HepG2 (cell line): ENCODE measurements around the gene ULK4. TPM values are rescaled to one million over a fixed set of nuclear protein-coding genes. Genes with fewer than 3 reads are reported as not detected.
A peak's percentile ranks its signal among the peaks of the same experiment; 100 is the strongest.

Experiments
- ATAD3A ChIP-seq: sonication (generic); formaldehyde crosslinking; IDR thresholded peaks from 2 replicates; pipeline ENCODE4 v1.4.0; 2020; ENCODE audit warnings: missing genetic modification reagents
- ATM ChIP-seq: fragments of 450-650 bp; IDR thresholded peaks from 2 replicates; pipeline ENCODE4 v1.7.1; 2017; ENCODE audit warnings: mild to moderate bottlenecking, borderline replicate concordance
- GPN1 ChIP-seq: sonication (generic); formaldehyde crosslinking; IDR thresholded peaks from 2 replicates; pipeline ENCODE4 v1.5.1; 2020; ENCODE audit warnings: missing genetic modification reagents, borderline replicate concordance
- MAFG ChIP-seq: sonication (generic); formaldehyde crosslinking; IDR thresholded peaks from 2 replicates; pipeline ENCODE4 v1.5.1; 2020; ENCODE audit warnings: mild to moderate bottlenecking, missing genetic modification reagents
- MEIS1 ChIP-seq: sonication (generic); formaldehyde crosslinking; IDR thresholded peaks from 2 replicates; pipeline ENCODE4 v1.9.0; 2021; ENCODE audit warnings: mild to moderate bottlenecking, missing genetic modification reagents, moderate library complexity, borderline replicate concordance
- ONECUT2 ChIP-seq: sonication (generic); formaldehyde crosslinking; IDR thresholded peaks from 2 replicates; pipeline ENCODE4 v1.4.0; 2020; ENCODE audit warnings: missing genetic modification reagents
- PAWR ChIP-seq: sonication (generic); formaldehyde crosslinking; IDR thresholded peaks from 2 replicates; pipeline ENCODE4 v1.4.0; 2020; ENCODE audit warnings: missing genetic modification reagents, mild to moderate bottlenecking, borderline replicate concordance
- RFX5 ChIP-seq: IDR thresholded peaks from 2 replicates; pipeline ENCODE4 v1.6.1; 2011; ENCODE audit warnings: low read depth, low read length, improper control_type of control experiment
- SIN3B ChIP-seq: fragments of 150-350 bp; IDR thresholded peaks from 2 replicates; pipeline ENCODE4 v1.6.1; 2014; ENCODE audit warnings: low read length
- TAF15 ChIP-seq: fragments of 200-400 bp; formaldehyde crosslinking; IDR thresholded peaks from one replicate; pipeline ENCODE4 v1.6.1; 2018; ENCODE audit warnings: mild to moderate bottlenecking, low read depth, low read length; ENCODE audit not compliant: poor library complexity, severe bottlenecking
- TBX3 ChIP-seq: fragments of 450-650 bp; IDR thresholded peaks from 2 replicates; pipeline ENCODE4 v1.6.1; 2017; ENCODE audit warnings: antibody characterized with exemption, mild to moderate bottlenecking, inconsistent platforms, borderline replicate concordance
- ZNF563 ChIP-seq: sonication (generic); formaldehyde crosslinking; IDR thresholded peaks from 2 replicates; pipeline ENCODE4 v1.8.0; 2022; ENCODE audit warnings: mild to moderate bottlenecking, moderate library complexity, missing genetic modification reagents
- ZNF570 ChIP-seq: sonication (generic); formaldehyde crosslinking; IDR thresholded peaks from 2 replicates; pipeline ENCODE4 v1.4.0; 2020; ENCODE audit warnings: mild to moderate bottlenecking, missing genetic modification reagents, borderline replicate concordance
- polyA plus RNA-seq, 8 experiments: library from polyadenylated mRNA; depleted of rRNA in 3 of 8; stranded (reverse) in 7 of 8; unstranded in 1 of 8; fragments of >200 nt; fragmentation: Illumina TruSeq in 4 of 8; extraction: Trizol in 4 of 8; gene quantifications; 2 replicates each; pipeline versions ENCODE4 v1.2.1 to v1.2.3, GENCODE V29; 2011 to 2016; ENCODE audit warnings: low read depth in 4 of 8, missing spikeins in 1 of 8, mixed read lengths in 1 of 8; ENCODE audit not compliant: insufficient read depth in 1 of 8
- total RNA-seq, 5 experiments: library from RNA; depleted of rRNA; stranded (reverse); fragments of >200 nt; fragmentation: Illumina TruSeq; extraction: Trizol; gene quantifications; 2 replicates each; pipeline ENCODE4 v1.2.3, GENCODE V29; 2016; ENCODE audit warnings: low read depth in 1 of 5
- TF ChIP-seq, protein P1 (sequence below): sonication (generic); formaldehyde crosslinking; IDR thresholded peaks from 2 replicates; pipeline ENCODE4 v1.4.0; 2020; ENCODE audit warnings: missing genetic modification reagents
- TF ChIP-seq, protein P2 (sequence below): IDR thresholded peaks from 2 replicates; pipeline ENCODE4 v1.6.1; 2016; ENCODE audit warnings: missing compliant biosample characterization, missing genetic modification reagents, borderline replicate concordance
- TF ChIP-seq, protein P3 (sequence below): sonication (generic); formaldehyde crosslinking; IDR thresholded peaks from 2 replicates; pipeline ENCODE4 v1.4.0; 2020; ENCODE audit warnings: missing genetic modification reagents, mild to moderate bottlenecking, borderline replicate concordance
- TF ChIP-seq, protein P4 (sequence below), 2 experiments: IDR thresholded peaks; 2 replicates each; pipeline ENCODE4 v1.6.1; 2011 to 2012; ENCODE audit warnings: low read length in 2 of 2, borderline replicate concordance in 1 of 2, low read depth in 1 of 2, mild to moderate bottlenecking in 1 of 2, moderate library complexity in 1 of 2

The ULK4 gene
- total and polyA plus RNA-seq, 2 of the 13 experiments (the other 11 are each of a cell fraction or from before 2014, with no cell fraction given) = 6.7 to 11.8 TPM

DNA sequence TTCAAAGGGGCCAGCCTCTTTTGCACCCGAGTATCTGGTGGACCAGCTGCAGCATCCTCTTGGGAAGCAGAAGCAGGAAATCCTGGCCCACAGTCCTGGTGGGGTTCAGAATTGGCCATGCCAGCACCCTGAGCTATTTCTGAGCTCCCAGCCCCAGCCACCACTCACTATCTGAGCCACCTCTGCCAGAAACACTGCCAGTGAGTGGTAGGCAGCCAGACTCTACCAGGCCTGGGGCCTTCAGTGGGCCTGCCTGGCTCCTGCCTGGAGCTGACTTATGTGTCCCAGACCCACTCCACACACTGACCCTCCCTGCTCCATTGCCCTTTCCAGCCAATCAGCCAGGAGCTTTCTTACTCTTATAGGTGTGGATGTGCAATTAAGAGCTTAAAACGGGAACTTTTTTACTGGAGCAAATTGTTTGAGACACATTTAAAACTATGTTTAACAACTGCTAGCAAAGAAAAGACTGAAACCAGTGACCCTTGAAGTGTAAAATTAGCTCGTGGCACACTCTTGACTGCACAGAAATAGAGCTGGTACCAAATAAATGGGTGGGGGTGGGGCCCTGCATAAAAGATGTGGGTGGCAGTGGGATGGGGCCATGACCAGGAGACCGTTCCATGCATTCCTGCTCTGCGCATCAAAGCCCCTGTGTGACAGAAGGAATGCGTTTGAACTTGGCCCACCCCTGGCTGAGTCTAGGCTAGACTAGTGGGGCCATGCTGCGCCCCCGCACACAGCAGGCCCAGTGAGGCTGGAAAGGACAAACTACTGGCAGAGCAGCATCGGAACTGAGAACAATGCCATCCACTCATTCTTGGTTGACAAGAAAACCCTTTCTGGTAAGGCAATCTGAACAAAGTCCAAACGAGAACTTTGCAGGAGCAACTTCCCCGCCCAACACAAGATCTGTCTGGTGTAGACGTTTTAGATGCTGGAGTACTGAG is 714.6 kb downstream of the ULK4 start (continued):
- TF ChIP-seq, protein P1, sequence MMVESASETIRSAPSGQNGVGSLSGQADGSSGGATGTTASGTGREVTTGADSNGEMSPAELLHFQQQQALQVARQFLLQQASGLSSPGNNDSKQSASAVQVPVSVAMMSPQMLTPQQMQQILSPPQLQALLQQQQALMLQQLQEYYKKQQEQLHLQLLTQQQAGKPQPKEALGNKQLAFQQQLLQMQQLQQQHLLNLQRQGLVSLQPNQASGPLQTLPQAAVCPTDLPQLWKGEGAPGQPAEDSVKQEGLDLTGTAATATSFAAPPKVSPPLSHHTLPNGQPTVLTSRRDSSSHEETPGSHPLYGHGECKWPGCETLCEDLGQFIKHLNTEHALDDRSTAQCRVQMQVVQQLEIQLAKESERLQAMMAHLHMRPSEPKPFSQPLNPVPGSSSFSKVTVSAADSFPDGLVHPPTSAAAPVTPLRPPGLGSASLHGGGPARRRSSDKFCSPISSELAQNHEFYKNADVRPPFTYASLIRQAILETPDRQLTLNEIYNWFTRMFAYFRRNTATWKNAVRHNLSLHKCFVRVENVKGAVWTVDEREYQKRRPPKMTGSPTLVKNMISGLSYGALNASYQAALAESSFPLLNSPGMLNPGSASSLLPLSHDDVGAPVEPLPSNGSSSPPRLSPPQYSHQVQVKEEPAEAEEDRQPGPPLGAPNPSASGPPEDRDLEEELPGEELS (CRISPR knock-in tag) = peak; percentile 60; the same call in 1 of the 2 replicates
- TF ChIP-seq, protein P2, sequence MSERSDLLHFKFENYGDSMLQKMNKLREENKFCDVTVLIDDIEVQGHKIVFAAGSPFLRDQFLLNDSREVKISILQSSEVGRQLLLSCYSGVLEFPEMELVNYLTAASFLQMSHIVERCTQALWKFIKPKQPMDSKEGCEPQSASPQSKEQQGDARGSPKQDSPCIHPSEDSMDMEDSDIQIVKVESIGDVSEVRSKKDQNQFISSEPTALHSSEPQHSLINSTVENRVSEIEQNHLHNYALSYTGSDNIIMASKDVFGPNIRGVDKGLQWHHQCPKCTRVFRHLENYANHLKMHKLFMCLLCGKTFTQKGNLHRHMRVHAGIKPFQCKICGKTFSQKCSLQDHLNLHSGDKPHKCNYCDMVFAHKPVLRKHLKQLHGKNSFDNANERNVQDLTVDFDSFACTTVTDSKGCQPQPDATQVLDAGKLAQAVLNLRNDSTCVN (CRISPR knock-in tag) = no peak
- TF ChIP-seq ZNF563 (CRISPR knock-in tag) (no peak), SIN3B (no peak), ATAD3A (no peak), RFX5 (no peak), ZNF570 (CRISPR knock-in tag) (no peak), GPN1 (no peak), TBX3 (peak; percentile 35; the same call in 1 of the 2 replicates), ATM (no peak), PAWR (CRISPR knock-in tag) (no peak), ONECUT2 (CRISPR knock-in tag) (no peak), TAF15 (no peak), MAFG (CRISPR knock-in tag) (no peak), MEIS1 (CRISPR knock-in tag) (no peak)
- TF ChIP-seq, protein P3, sequence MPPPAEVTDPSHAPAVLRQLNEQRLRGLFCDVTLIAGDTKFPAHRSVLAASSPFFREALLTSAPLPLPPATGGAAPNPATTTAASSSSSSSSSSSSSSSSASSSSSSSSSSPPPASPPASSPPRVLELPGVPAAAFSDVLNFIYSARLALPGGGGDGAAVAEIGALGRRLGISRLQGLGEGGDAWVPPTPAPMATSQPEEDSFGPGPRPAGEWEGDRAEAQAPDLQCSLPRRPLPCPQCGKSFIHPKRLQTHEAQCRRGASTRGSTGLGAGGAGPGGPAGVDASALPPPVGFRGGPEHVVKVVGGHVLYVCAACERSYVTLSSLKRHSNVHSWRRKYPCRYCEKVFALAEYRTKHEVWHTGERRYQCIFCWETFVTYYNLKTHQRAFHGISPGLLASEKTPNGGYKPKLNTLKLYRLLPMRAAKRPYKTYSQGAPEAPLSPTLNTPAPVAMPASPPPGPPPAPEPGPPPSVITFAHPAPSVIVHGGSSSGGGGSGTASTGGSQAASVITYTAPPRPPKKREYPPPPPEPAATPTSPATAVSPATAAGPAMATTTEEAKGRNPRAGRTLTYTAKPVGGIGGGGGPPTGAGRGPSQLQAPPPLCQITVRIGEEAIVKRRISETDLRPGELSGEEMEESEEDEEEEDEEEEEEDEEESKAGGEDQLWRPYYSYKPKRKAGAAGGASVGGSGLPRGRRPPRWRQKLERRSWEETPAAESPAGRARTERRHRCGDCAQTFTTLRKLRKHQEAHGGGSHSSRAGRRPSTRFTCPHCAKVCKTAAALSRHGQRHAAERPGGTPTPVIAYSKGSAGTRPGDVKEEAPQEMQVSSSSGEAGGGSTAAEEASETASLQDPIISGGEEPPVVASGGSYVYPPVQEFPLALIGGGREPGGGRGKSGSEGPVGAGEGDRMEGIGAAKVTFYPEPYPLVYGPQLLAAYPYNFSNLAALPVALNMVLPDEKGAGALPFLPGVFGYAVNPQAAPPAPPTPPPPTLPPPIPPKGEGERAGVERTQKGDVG = no peak
- TF ChIP-seq, protein P4, sequence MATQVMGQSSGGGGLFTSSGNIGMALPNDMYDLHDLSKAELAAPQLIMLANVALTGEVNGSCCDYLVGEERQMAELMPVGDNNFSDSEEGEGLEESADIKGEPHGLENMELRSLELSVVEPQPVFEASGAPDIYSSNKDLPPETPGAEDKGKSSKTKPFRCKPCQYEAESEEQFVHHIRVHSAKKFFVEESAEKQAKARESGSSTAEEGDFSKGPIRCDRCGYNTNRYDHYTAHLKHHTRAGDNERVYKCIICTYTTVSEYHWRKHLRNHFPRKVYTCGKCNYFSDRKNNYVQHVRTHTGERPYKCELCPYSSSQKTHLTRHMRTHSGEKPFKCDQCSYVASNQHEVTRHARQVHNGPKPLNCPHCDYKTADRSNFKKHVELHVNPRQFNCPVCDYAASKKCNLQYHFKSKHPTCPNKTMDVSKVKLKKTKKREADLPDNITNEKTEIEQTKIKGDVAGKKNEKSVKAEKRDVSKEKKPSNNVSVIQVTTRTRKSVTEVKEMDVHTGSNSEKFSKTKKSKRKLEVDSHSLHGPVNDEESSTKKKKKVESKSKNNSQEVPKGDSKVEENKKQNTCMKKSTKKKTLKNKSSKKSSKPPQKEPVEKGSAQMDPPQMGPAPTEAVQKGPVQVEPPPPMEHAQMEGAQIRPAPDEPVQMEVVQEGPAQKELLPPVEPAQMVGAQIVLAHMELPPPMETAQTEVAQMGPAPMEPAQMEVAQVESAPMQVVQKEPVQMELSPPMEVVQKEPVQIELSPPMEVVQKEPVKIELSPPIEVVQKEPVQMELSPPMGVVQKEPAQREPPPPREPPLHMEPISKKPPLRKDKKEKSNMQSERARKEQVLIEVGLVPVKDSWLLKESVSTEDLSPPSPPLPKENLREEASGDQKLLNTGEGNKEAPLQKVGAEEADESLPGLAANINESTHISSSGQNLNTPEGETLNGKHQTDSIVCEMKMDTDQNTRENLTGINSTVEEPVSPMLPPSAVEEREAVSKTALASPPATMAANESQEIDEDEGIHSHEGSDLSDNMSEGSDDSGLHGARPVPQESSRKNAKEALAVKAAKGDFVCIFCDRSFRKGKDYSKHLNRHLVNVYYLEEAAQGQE (IDR thresholded peaks at IDR 0.05; ENCODE audit: borderline replicate concordance in 1 of 2, low read depth in 1 of 2, low read length in 2 of 2) = 0 out of 4 replicates have a peak, but pooled peaks of 1 of the 2 experiments have one; percentile 20
